ENCODE measurements around the gene SFT2D2. TPM values are rescaled to one million over a fixed set of nuclear protein-coding genes. Genes with fewer than 3 reads are reported as not detected.

The SFT2D2 gene
- total and polyA plus RNA-seq, 2 of the 8 experiments (the other 6 are each of a cell fraction or from before 2014, with no cell fraction given), result 9.0 to 29.0 TPM

GRCh38 chr1:168210312-168210711 lies 15.5 kb upstream of the SFT2D2 start:
- Histone ChIP-seq H2BK20ac (ENCODE audit: low read length) (no peak overlapping the region), H2AFZ (ENCODE audit: low read length) (no peak overlapping the region), H3K9me3 (ENCODE audit: insufficient read depth in 2 of 2, low read depth in 1 of 2, low read length in 1 of 2) (peaks cover 12 to 21% of the 10 kb centered on the region in 2 experiments), H3K4me2 (ENCODE audit: insufficient read depth in 1 of 2, low read depth in 2 of 2, low read length in 2 of 2) (no peak overlapping the region), H2BK15ac (ENCODE audit: low read length) (no peak overlapping the region), H4K91ac (replicated peaks; ENCODE audit: insufficient read length, low read length) (no peak overlapping the region), H3K9ac (replicated peaks in 1 of 4; ENCODE audit: extremely low read depth in 1 of 4, low read depth in 3 of 4, low read length in 3 of 4) (no peak overlapping the region), H3K27ac (ENCODE audit: low read depth, low read length) (no peak overlapping the region), H4K5ac (ENCODE audit: insufficient read length, low read depth, low read length) (no peak overlapping the region), H3K27me3 (replicated peaks in 1 of 4; ENCODE audit: control insufficient read depth in 3 of 4, extremely low read depth in 1 of 4, insufficient read depth in 3 of 4, low read length in 3 of 4) (no peaks in the 10 kb centered on the region), H3K79me1 (ENCODE audit: low read depth, low read length) (no peaks in the 10 kb centered on the region), H3K56ac (replicated peaks; ENCODE audit: insufficient read length, low read depth, low read length) (no peak overlapping the region), H4K20me1 (replicated peaks in 1 of 2; ENCODE audit: control insufficient read depth in 1 of 2, insufficient read depth in 2 of 2, low read length in 2 of 2) (no peaks in the 10 kb centered on the region), H4K8ac (ENCODE audit: extremely low read depth, insufficient read depth, low read length) (no peak overlapping the region), H3K79me2 (ENCODE audit: control insufficient read depth in 1 of 2, insufficient read depth in 2 of 2, low read length in 2 of 2) (no peaks in the 10 kb centered on the region), H2BK12ac (ENCODE audit: low read depth, low read length) (no peak overlapping the region), H3K23me2 (ENCODE audit: low read depth, low read length) (no peaks in the 10 kb centered on the region), H3K18ac (ENCODE audit: extremely low read depth, low read length) (no peak overlapping the region), H3K14ac (ENCODE audit: insufficient read length) (no peak overlapping the region), H2AK5ac (ENCODE audit: low read depth, low read length) (no peak overlapping the region), H2BK5ac (ENCODE audit: low read depth, low read length) (no peak overlapping the region), H2BK120ac (replicated peaks; ENCODE audit: low read depth, low read length) (no peak overlapping the region), H3K23ac (ENCODE audit: insufficient read length) (no peak overlapping the region), H3K4me1 (replicated peaks in 1 of 4; ENCODE audit: control insufficient read depth in 3 of 4, insufficient read depth in 4 of 4, low read length in 3 of 4) (no peaks in the 10 kb centered on the region), H3K36me3 (ENCODE audit: control insufficient read depth in 2 of 4, insufficient read depth in 4 of 4, low read length in 3 of 4) (no peaks in the 10 kb centered on the region), H3K4ac (replicated peaks; ENCODE audit: insufficient read length, low read depth, low read length) (no peak overlapping the region), H3K4me3 (ENCODE audit: extremely low read depth in 1 of 4, insufficient read depth in 2 of 4, low read depth in 3 of 4, low read length in 4 of 4) (no peak overlapping the region)
- CTCF ChIA-PET (ENCODE audit: partially characterized antibody), result no interaction called here
- POLR2A ChIA-PET (ENCODE audit: partially characterized antibody), result no interaction called here
- TF ChIP-seq YY1 (IDR thresholded peaks at IDR 0.05; ENCODE audit: low read depth, low read length), result no peak
- TF ChIP-seq SIRT6 (IDR thresholded peaks at IDR 0.05; ENCODE audit: low read length), result no peak
- WGBS, 2 experiments (ENCODE audit: extremely low coverage in 1 of 2, insufficient coverage in 1 of 2, insufficient read length in 1 of 2, insufficient replicate concordance in 2 of 2, low coverage in 1 of 2, low lambda C conversion rate in 2 of 2, missing lambda C conversion rate in 1 of 2), result 93% methylated on average over 3 of the region's 3 CpGs; no CpG with 5 or more reads in 1 of the 2 experiments
- no peak for DNase-seq (ENCODE audit: low read depth in 1 of 2, low spot score in 2 of 2)
- FAIRE-seq, result no peak

All from H1 (cell line).